ENCODE data around the gene KCNE1. TPM values are rescaled to one million over a fixed set of nuclear protein-coding genes. Genes with fewer than 3 reads are reported as not detected.
"Not testable (repeated sequence)": the region's sequence is repeated elsewhere in the genome, so short reads cannot be mapped to it uniquely, and the experiment has no call there.

KCNE1 gene
- polyA plus RNA-seq, 3 donors = 0.27 to 1.2 TPM; not detected in 1

GRCh38 chr21:34517039-34517438, 5.0 kb upstream of the KCNE1 start:
- no peak for DNase-seq (ENCODE audit: low read depth in 3 of 3, low spot score in 2 of 3)

- no peak for DNase-seq (ENCODE audit: low read depth in 3 of 3, low spot score in 2 of 3)
These were observed 2.6 kb upstream of the KCNE1 start for GRCh38 chr21:34514576-34515115.

- DNase-seq (ENCODE audit: low read depth in 3 of 3, low spot score in 2 of 3) = no peak
These were observed 1.2 kb upstream of the KCNE1 start for GRCh38 chr21:34513129-34513675.

GRCh38 chr21:34511181-34511580, 829 bp downstream of the KCNE1 start:
- no peak for DNase-seq (ENCODE audit: low read depth in 3 of 3, low spot score in 2 of 3)

- DNase-seq (ENCODE audit: low read depth in 3 of 3, low spot score in 2 of 3) = no peak
These were observed 1.6 kb downstream of the KCNE1 start for GRCh38 chr21:34510148-34511142.

GRCh38 chr21:34509151-34509550, 2.9 kb downstream of the KCNE1 start:
- no peak for DNase-seq (ENCODE audit: low read depth in 3 of 3, low spot score in 2 of 3)

- no peak for DNase-seq (ENCODE audit: low read depth in 3 of 3, low spot score in 2 of 3)
These were observed 7.4 kb downstream of the KCNE1 start for GRCh38 chr21:34504595-34504994.

- DNase-seq (ENCODE audit: low read depth in 3 of 3, low spot score in 2 of 3) = no peak
These were observed 9.4 kb downstream of the KCNE1 start for GRCh38 chr21:34502480-34503106.

- DNase-seq (ENCODE audit: low read depth in 3 of 3, low spot score in 2 of 3) = no peak
These were observed 10.3 kb downstream of the KCNE1 start for GRCh38 chr21:34501716-34502115.

- no peak for DNase-seq (ENCODE audit: low read depth in 3 of 3, low spot score in 2 of 3)
These were observed 11.8 kb downstream of the KCNE1 start for GRCh38 chr21:34500191-34500590.

GRCh38 chr21:34499116-34499515, 12.9 kb downstream of the KCNE1 start:
- no peak for DNase-seq (ENCODE audit: low read depth in 3 of 3, low spot score in 2 of 3)

- DNase-seq (ENCODE audit: low read depth in 3 of 3, low spot score in 2 of 3) = no peak
These were observed 13.4 kb downstream of the KCNE1 start for GRCh38 chr21:34498623-34499022.

- DNase-seq (ENCODE audit: low read depth in 3 of 3, low spot score in 2 of 3) = not testable (repeated sequence)
These were observed 28.2 kb downstream of the KCNE1 start for GRCh38 chr21:34483854-34484253.

- not testable (repeated sequence) for DNase-seq (ENCODE audit: low read depth in 3 of 3, low spot score in 2 of 3)
These were observed 28.6 kb downstream of the KCNE1 start for GRCh38 chr21:34483435-34483834.

GRCh38 chr21:34467333-34467732, 44.7 kb downstream of the KCNE1 start:
- DNase-seq (ENCODE audit: low read depth in 3 of 3, low spot score in 2 of 3) = not testable (repeated sequence)

GRCh38 chr21:34459426-34459825, 52.6 kb downstream of the KCNE1 start:
- DNase-seq (ENCODE audit: low read depth in 3 of 3, low spot score in 2 of 3) = not testable (repeated sequence)

- DNase-seq (ENCODE audit: low read depth in 3 of 3, low spot score in 2 of 3) = not testable (repeated sequence)
These were observed 53.7 kb downstream of the KCNE1 start for GRCh38 chr21:34458266-34458665.

- not testable (repeated sequence) for DNase-seq (ENCODE audit: low read depth in 3 of 3, low spot score in 2 of 3)
These were observed 55.8 kb downstream of the KCNE1 start for GRCh38 chr21:34456180-34456579.

GRCh38 chr21:34455628-34456027, 56.4 kb downstream of the KCNE1 start:
- not testable (repeated sequence) for DNase-seq (ENCODE audit: low read depth in 3 of 3, low spot score in 2 of 3)

GRCh38 chr21:34447018-34447417, 65.0 kb downstream of the KCNE1 start:
- DNase-seq (ENCODE audit: low read depth in 3 of 3, low spot score in 2 of 3) = not testable (repeated sequence)

- DNase-seq (ENCODE audit: low read depth in 3 of 3, low spot score in 2 of 3) = not testable (repeated sequence)
These were observed 68.5 kb downstream of the KCNE1 start for GRCh38 chr21:34443486-34443885.

Measured in right renal cortex interstitium (tissue), 3 donors.